ENCODE data around the gene C12orf42.
"Not testable (repeated sequence)": the region's sequence is repeated elsewhere in the genome, so short reads cannot be mapped to it uniquely, and the experiment has no call there.

C12orf42 gene

GRCh38 chr12:103494734-103495468, 867 bp downstream of the C12orf42 start:
- peak; percentile 27 for DNase-seq

GRCh38 chr12:103494051-103494733, 1.6 kb downstream of the C12orf42 start:
- no peak for DNase-seq

GRCh38 chr12:103493199-103493598, 2.6 kb downstream of the C12orf42 start:
- DNase-seq: no peak

GRCh38 chr12:103482365-103482764, 13.4 kb downstream of the C12orf42 start:
- DNase-seq: no peak

GRCh38 chr12:103475073-103475472, 20.7 kb downstream of the C12orf42 start:
- DNase-seq: no peak

GRCh38 chr12:103470664-103471063, 25.1 kb downstream of the C12orf42 start:
- DNase-seq: no peak

GRCh38 chr12:103469719-103470118, 26.0 kb downstream of the C12orf42 start:
- DNase-seq: no peak

GRCh38 chr12:103468837-103469236, 26.9 kb downstream of the C12orf42 start:
- no peak for DNase-seq

- no peak for DNase-seq
These were observed 33.1 kb downstream of the C12orf42 start for GRCh38 chr12:103462675-103463074.

GRCh38 chr12:103457471-103457870, 38.3 kb downstream of the C12orf42 start:
- DNase-seq: no peak

GRCh38 chr12:103456006-103456405, 39.8 kb downstream of the C12orf42 start:
- DNase-seq: no peak

- no peak for DNase-seq
These were observed 40.6 kb downstream of the C12orf42 start for GRCh38 chr12:103455020-103455763.

GRCh38 chr12:103444983-103445382, 50.8 kb downstream of the C12orf42 start:
- no peak for DNase-seq

- DNase-seq: no peak
These were observed 52.9 kb downstream of the C12orf42 start for GRCh38 chr12:103442822-103443221.

- no peak for DNase-seq
These were observed 53.6 kb downstream of the C12orf42 start for GRCh38 chr12:103442182-103442555.

GRCh38 chr12:103441437-103442181, 54.2 kb downstream of the C12orf42 start:
- DNase-seq: no peak

- DNase-seq: not testable (repeated sequence)
These were observed 61.3 kb downstream of the C12orf42 start for GRCh38 chr12:103434165-103435105.

GRCh38 chr12:103431950-103432349, 63.8 kb downstream of the C12orf42 start:
- DNase-seq: no peak

GRCh38 chr12:103431387-103431786, 64.4 kb downstream of the C12orf42 start:
- no peak for DNase-seq

GRCh38 chr12:103425674-103426073, 70.1 kb downstream of the C12orf42 start:
- DNase-seq: not testable (repeated sequence)

GRCh38 chr12:103424849-103425586, 70.8 kb downstream of the C12orf42 start:
- DNase-seq: not testable (repeated sequence)

All from NCI-H1092 treated with DMSO at 0.1 percent for 48 hours (cell line).